GM23338 (cell line): ENCODE data around the gene GRIK5. TPM values are rescaled to one million over a fixed set of nuclear protein-coding genes. Genes with fewer than 3 reads are reported as not detected.

Experiments used
- ATAC-seq: fragments of 200-7000 bp; cut with Tn5 transposase; 3 replicates; pipeline ENCODE4 v1.9.1; 2020
- DNase-seq: peaks from one replicate; pipeline ENCODE4 v3.0.0-alpha.2; 2015; ENCODE audit warnings: low spot score
- H2AFZ ChIP-seq: fragments of 200-600 bp; sonication (generic); 2 replicates; pipeline ENCODE4 v1.8.0; 2016; ENCODE audit warnings: antibody characterized with exemption, mild to moderate bottlenecking, moderate library complexity
- H3F3A ChIP-seq: fragments of 200-600 bp; sonication (generic); replicated peaks from 2 replicates; pipeline ENCODE4 v1.8.0; 2017; ENCODE audit warnings: antibody characterized with exemption, mixed run types, low read depth
- H3K27ac ChIP-seq: fragments of 200-600 bp; sonication (generic); 2 replicates; pipeline ENCODE4 v1.6.1; 2016; ENCODE audit warnings: low read depth
- H3K27me3 ChIP-seq: fragments of 200-600 bp; sonication (generic); 2 replicates; pipeline ENCODE4 v1.8.0; 2016; ENCODE audit warnings: mild to moderate bottlenecking, mixed run types, moderate library complexity; ENCODE audit not compliant: insufficient read depth
- H3K36me3 ChIP-seq: fragments of 200-600 bp; sonication (generic); 2 replicates; pipeline ENCODE4 v1.8.0; 2016; ENCODE audit warnings: mild to moderate bottlenecking; ENCODE audit not compliant: insufficient read depth
- H3K4me1 ChIP-seq: fragments of 200-600 bp; sonication (generic); 2 replicates; pipeline ENCODE4 v1.8.0; 2016; ENCODE audit warnings: mild to moderate bottlenecking, moderate library complexity; ENCODE audit not compliant: insufficient read depth
- H3K4me2 ChIP-seq: fragments of 200-600 bp; sonication (generic); 2 replicates; pipeline ENCODE4 v1.7.1; 2017; ENCODE audit warnings: mixed run types
- H3K4me3 ChIP-seq: fragments of 200-600 bp; sonication (generic); 2 replicates; pipeline ENCODE4 v1.6.1; 2016; ENCODE audit warnings: mixed run types
- H3K79me2 ChIP-seq: fragments of 200-600 bp; sonication (generic); replicated peaks from 2 replicates; pipeline ENCODE4 v1.8.0; 2017; ENCODE audit warnings: mild to moderate bottlenecking; ENCODE audit not compliant: insufficient read depth
- H3K9me2 ChIP-seq: fragments of 200-600 bp; sonication (generic); 2 replicates; pipeline ENCODE4 v1.8.0; 2017; ENCODE audit not compliant: insufficient read depth
- H4K20me1 ChIP-seq: fragments of 200-600 bp; sonication (generic); replicated peaks from 2 replicates; pipeline ENCODE4 v1.8.0; 2017; ENCODE audit warnings: mild to moderate bottlenecking; ENCODE audit not compliant: insufficient read depth
- H3K27ac Mint-ChIP-seq: 2 replicates; pipeline ENCODE4 v1.8.0; 2020; ENCODE audit warnings: inconsistent platforms, mild to moderate bottlenecking, moderate library complexity, mixed read lengths
- H3K27me3 Mint-ChIP-seq: 3 replicates; pipeline ENCODE4 v1.8.0; 2022; ENCODE audit warnings: low read depth, mild to moderate bottlenecking, moderate library complexity, mixed read lengths, inconsistent platforms; ENCODE audit not compliant: insufficient read depth, poor library complexity
- H3K36me3 Mint-ChIP-seq: 3 replicates; pipeline ENCODE4 v1.8.0; 2021; ENCODE audit warnings: low read depth, mild to moderate bottlenecking, inconsistent platforms, moderate library complexity, mixed read lengths
- H3K4me1 Mint-ChIP-seq: 3 replicates; pipeline ENCODE4 v1.8.0; 2020; ENCODE audit warnings: mild to moderate bottlenecking, inconsistent platforms, mixed read lengths
- H3K4me3 Mint-ChIP-seq: 3 replicates; pipeline ENCODE4 v1.8.0; 2021; ENCODE audit warnings: moderate library complexity, mild to moderate bottlenecking, inconsistent platforms, mixed read lengths
- H3K9me3 Mint-ChIP-seq: 3 replicates; pipeline ENCODE4 v1.8.0; 2020; ENCODE audit warnings: moderate library complexity, mild to moderate bottlenecking, inconsistent platforms, mixed read lengths
- CREB1 ChIP-seq: fragments of 250-450 bp; sonication (Bioruptor Pico); IDR thresholded peaks from 2 replicates; pipeline ENCODE4 v1.5.0; 2020; ENCODE audit warnings: low read depth, mild to moderate bottlenecking, moderate library complexity
- EZH2 ChIP-seq: fragments of 200-600 bp; sonication (generic); IDR thresholded peaks from one replicate; pipeline ENCODE4 v1.8.0; 2017; ENCODE audit warnings: antibody characterized with exemption, mild to moderate bottlenecking, low read depth; ENCODE audit not compliant: unreplicated experiment
- EZH2phosphoT487 ChIP-seq: fragments of 200-600 bp; sonication (generic); IDR thresholded peaks from one replicate; pipeline ENCODE4 v1.8.1; 2018; ENCODE audit warnings: antibody characterized with exemption; ENCODE audit not compliant: unreplicated experiment
- JUNB ChIP-seq: IDR thresholded peaks from one replicate; pipeline ENCODE4 v1.6.1; 2016; ENCODE audit warnings: antibody characterized with exemption; ENCODE audit not compliant: unreplicated experiment
- NANOG ChIP-seq: IDR thresholded peaks from 2 replicates; pipeline ENCODE4 v1.6.1; 2016; ENCODE audit warnings: antibody characterized with exemption, borderline replicate concordance
- POLR2AphosphoS5 ChIP-seq: IDR thresholded peaks from 2 replicates; pipeline ENCODE4 v1.6.1; 2016; ENCODE audit warnings: antibody characterized with exemption, low read depth
- STAT1 ChIP-seq: IDR thresholded peaks from one replicate; pipeline ENCODE4 v1.6.1; 2016; ENCODE audit warnings: antibody characterized with exemption; ENCODE audit not compliant: unreplicated experiment
- ZNF114 ChIP-seq: fragments of 250-450 bp; sonication (Bioruptor Pico); IDR thresholded peaks from 2 replicates; pipeline ENCODE4 v1.5.0; 2020; ENCODE audit warnings: mild to moderate bottlenecking, moderate library complexity
- ZNF331 ChIP-seq: fragments of 250-450 bp; sonication (Bioruptor Pico); IDR thresholded peaks from 2 replicates; pipeline ENCODE4 v1.5.0; 2020; ENCODE audit warnings: low read depth, mild to moderate bottlenecking, moderate library complexity
- ZNF462 ChIP-seq: fragments of 250-450 bp; sonication (Bioruptor Pico); IDR thresholded peaks from 2 replicates; pipeline ENCODE4 v1.5.0; 2020; ENCODE audit warnings: mild to moderate bottlenecking, moderate library complexity
- polyA plus RNA-seq: library from polyadenylated mRNA; unstranded; fragments of >200 nt; fragmentation: Nextera tagmentation; extraction: Ambion mirVana; gene quantifications from 2 replicates; pipeline ENCODE4 v1.2.1, GENCODE V29; 2016
- total RNA-seq: library from RNA; depleted of rRNA; stranded (reverse); fragments of >200 nt; shearing (Covaris generic); gene quantifications from 2 replicates; pipeline ENCODE4 v1.2.3, GENCODE V29; 2014
- TF ChIP-seq, protein P1 (sequence below): IDR thresholded peaks from 2 replicates; pipeline ENCODE4 v1.6.1; 2016; ENCODE audit warnings: antibody characterized with exemption
- TF ChIP-seq, protein P2 (sequence below), 2 experiments: fragments of 200-600 bp in 1 of 2; sonication (generic) in 1 of 2; conservative IDR thresholded peaks; 2 replicates each; pipeline versions ENCODE4 v1.5.1 to v1.6.1; 2016 to 2017; ENCODE audit warnings: antibody characterized with exemption in 2 of 2, low read depth in 2 of 2, mild to moderate bottlenecking in 2 of 2, moderate library complexity in 1 of 2

The GRIK5 gene
- total and polyA plus RNA-seq, 2 experiments from 2014 or later: 5.1 to 42.5 TPM

DNA sequence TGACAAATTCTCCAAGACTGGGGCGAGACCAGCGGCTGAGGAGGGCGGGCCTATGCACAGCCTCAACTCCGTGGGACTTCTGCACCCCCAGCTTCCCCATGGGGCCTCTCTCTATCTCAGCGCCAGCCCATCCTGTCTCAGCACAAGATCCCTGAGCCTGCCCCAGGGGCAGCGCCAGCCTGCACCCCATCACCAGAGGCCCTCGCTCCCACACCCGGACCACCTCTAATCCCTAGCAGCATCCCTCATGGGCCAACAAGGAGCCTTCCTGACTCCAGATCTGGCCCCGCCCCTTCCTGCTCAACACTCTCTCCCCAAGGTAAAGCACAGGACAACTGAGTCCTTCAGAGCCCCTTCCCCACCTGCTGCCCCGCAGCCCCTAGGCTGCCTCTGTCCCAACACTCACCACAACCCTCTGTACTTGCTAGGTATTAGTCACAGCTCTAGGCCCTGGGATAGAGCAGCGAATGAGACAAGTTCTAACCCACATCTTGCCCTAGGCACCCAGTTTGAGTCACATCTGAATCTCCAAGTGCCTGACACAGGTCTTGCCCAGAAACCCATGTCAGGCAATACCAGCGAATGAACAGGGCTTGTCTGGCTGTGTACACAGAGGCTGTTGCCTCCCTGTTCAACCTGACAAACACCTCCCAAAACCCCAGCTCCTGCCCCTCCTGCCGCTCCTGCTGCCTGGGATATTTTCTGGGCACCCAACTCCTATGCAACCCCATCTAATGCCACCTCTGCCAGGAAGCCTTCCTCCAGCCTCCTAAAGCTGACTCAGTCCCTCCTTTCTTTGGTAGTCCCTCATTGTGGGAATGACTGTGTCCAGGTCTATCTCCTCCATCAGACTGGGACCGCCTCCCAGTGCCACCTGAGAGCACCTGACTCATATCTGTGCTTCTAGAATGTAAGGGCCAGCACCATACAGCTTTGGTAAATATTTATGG, 18.6 kb downstream of the GRIK5 start:
- H3F3A ChIP-seq: peaks cover 2% of the 10 kb centered on the region; the same call in 1 of the 2 replicates
- no peak overlapping the region for H3K4me3 ChIP-seq
- no peak overlapping the region; the same call in 1 of the 2 replicates for H3K27ac ChIP-seq
- H3K27me3 Mint-ChIP-seq: peaks cover 8% of the 10 kb centered on the region
- no peaks in the 10 kb centered on the region for H3K4me1 ChIP-seq
- H2AFZ ChIP-seq: no peak overlapping the region
- peaks cover 13% of the 10 kb centered on the region; the same call in 1 of the 2 replicates for H3K36me3 ChIP-seq
- H3K9me2 ChIP-seq: no peaks in the 10 kb centered on the region
- H3K79me2 ChIP-seq: no peaks in the 10 kb centered on the region
- DNase-seq (peak; percentile 20), ATAC-seq (no peak)
- H3K9me3 Mint-ChIP-seq: no peaks in the 10 kb centered on the region; the same call in 2 of the 3 replicates
- TF ChIP-seq ZNF331 (CRISPR knock-in tag): no peak
- no peak for TF ChIP-seq JUNB
- no peak for TF ChIP-seq CREB1 (CRISPR knock-in tag)
- H3K36me3 Mint-ChIP-seq: peaks cover 59% of the 10 kb centered on the region
- H4K20me1 ChIP-seq: peaks cover 4% of the 10 kb centered on the region; the same call in 1 of the 2 replicates
- H3K27ac Mint-ChIP-seq: peak overlapping the region; percentile 20
- no peaks in the 10 kb centered on the region for H3K4me1 Mint-ChIP-seq
- H3K27me3 ChIP-seq: no peaks in the 10 kb centered on the region
- H3K4me2 ChIP-seq: no peak overlapping the region
- H3K4me3 Mint-ChIP-seq: no peak overlapping the region; the same call in 2 of the 3 replicates

GRCh38 chr19:42048992-42049391, 21.0 kb downstream of the GRIK5 start:
- no peaks in the 10 kb centered on the region; the same call in 1 of the 2 replicates for H4K20me1 ChIP-seq
- H3K4me2 ChIP-seq: no peak overlapping the region
- no peak overlapping the region for H3K27ac ChIP-seq
- DNase-seq (no peak), ATAC-seq (no peak)
- no peak overlapping the region for H2AFZ ChIP-seq
- H3K9me2 ChIP-seq: no peaks in the 10 kb centered on the region
- peaks cover 2% of the 10 kb centered on the region; the same call in 1 of the 2 replicates for H3F3A ChIP-seq
- no peaks in the 10 kb centered on the region for H3K4me1 ChIP-seq
- H3K79me2 ChIP-seq: no peaks in the 10 kb centered on the region
- Mint-ChIP-seq H3K4me3 (no peak overlapping the region), H3K4me1 (no peaks in the 10 kb centered on the region), H3K27me3 (peaks cover 5% of the 10 kb centered on the region), H3K36me3 (peaks cover 58% of the 10 kb centered on the region), H3K27ac (no peak overlapping the region), H3K9me3 (no peaks in the 10 kb centered on the region; the same call in 2 of the 3 replicates)
- H3K27me3 ChIP-seq: no peaks in the 10 kb centered on the region
- no peak overlapping the region for H3K4me3 ChIP-seq
- H3K36me3 ChIP-seq: peaks cover 16% of the 10 kb centered on the region; the same call in 1 of the 2 replicates
- no peak for TF ChIP-seq STAT1
- TF ChIP-seq, protein P1, sequence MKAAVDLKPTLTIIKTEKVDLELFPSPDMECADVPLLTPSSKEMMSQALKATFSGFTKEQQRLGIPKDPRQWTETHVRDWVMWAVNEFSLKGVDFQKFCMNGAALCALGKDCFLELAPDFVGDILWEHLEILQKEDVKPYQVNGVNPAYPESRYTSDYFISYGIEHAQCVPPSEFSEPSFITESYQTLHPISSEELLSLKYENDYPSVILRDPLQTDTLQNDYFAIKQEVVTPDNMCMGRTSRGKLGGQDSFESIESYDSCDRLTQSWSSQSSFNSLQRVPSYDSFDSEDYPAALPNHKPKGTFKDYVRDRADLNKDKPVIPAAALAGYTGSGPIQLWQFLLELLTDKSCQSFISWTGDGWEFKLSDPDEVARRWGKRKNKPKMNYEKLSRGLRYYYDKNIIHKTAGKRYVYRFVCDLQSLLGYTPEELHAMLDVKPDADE: no peak
- TF ChIP-seq CREB1 (CRISPR knock-in tag): no peak
- TF ChIP-seq, protein P2, sequence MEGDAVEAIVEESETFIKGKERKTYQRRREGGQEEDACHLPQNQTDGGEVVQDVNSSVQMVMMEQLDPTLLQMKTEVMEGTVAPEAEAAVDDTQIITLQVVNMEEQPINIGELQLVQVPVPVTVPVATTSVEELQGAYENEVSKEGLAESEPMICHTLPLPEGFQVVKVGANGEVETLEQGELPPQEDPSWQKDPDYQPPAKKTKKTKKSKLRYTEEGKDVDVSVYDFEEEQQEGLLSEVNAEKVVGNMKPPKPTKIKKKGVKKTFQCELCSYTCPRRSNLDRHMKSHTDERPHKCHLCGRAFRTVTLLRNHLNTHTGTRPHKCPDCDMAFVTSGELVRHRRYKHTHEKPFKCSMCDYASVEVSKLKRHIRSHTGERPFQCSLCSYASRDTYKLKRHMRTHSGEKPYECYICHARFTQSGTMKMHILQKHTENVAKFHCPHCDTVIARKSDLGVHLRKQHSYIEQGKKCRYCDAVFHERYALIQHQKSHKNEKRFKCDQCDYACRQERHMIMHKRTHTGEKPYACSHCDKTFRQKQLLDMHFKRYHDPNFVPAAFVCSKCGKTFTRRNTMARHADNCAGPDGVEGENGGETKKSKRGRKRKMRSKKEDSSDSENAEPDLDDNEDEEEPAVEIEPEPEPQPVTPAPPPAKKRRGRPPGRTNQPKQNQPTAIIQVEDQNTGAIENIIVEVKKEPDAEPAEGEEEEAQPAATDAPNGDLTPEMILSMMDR (conservative IDR thresholded peaks at IDR 0.05; ENCODE audit: low read depth in 2 of 2): no peak
- no peak for TF ChIP-seq ZNF114 (CRISPR knock-in tag)
- TF ChIP-seq POLR2AphosphoS5: no peak
- TF ChIP-seq EZH2: no peak
- no peak for TF ChIP-seq EZH2phosphoT487
- TF ChIP-seq NANOG: no peak
- no peak for TF ChIP-seq ZNF462
